Body of pancreas (tissue), 4 donors: Measurements from ENCODE around the gene ATRN.

Source experiments
- POLR2A ChIP-seq, 3 donors: fragments of 450-650 bp; IDR thresholded peaks; one replicate each; pipeline ENCODE4 v1.6.1; 2016; ENCODE audit warnings: antibody characterized with exemption in 3 of 3, mild to moderate bottlenecking in 2 of 3
- TF ChIP-seq, protein P1 (sequence below), 7 experiments: fragments of 450-650 bp in 4 of 7; fragments of 200-600 bp in 3 of 7; sonication (generic) in 3 of 7; IDR thresholded peaks; one replicate each; pipeline ENCODE4 v1.5.1; 2016 to 2019; ENCODE audit warnings: antibody characterized with exemption in 7 of 7

GRCh38 chr20:3663031-3663701, 192.3 kb downstream of the ATRN start, which contains the start of gene GFRA4:
- TF ChIP-seq, protein P1, sequence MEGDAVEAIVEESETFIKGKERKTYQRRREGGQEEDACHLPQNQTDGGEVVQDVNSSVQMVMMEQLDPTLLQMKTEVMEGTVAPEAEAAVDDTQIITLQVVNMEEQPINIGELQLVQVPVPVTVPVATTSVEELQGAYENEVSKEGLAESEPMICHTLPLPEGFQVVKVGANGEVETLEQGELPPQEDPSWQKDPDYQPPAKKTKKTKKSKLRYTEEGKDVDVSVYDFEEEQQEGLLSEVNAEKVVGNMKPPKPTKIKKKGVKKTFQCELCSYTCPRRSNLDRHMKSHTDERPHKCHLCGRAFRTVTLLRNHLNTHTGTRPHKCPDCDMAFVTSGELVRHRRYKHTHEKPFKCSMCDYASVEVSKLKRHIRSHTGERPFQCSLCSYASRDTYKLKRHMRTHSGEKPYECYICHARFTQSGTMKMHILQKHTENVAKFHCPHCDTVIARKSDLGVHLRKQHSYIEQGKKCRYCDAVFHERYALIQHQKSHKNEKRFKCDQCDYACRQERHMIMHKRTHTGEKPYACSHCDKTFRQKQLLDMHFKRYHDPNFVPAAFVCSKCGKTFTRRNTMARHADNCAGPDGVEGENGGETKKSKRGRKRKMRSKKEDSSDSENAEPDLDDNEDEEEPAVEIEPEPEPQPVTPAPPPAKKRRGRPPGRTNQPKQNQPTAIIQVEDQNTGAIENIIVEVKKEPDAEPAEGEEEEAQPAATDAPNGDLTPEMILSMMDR (IDR thresholded peaks at IDR 0.05) = no peak
- TF ChIP-seq POLR2A (IDR thresholded peaks at IDR 0.05) = no peak
